ENCODE results near the gene C18orf32.
"Not testable (repeated sequence)": the region's sequence is repeated elsewhere in the genome, so short reads cannot be mapped to it uniquely, and the experiment has no call there.

The C18orf32 gene

DNA sequence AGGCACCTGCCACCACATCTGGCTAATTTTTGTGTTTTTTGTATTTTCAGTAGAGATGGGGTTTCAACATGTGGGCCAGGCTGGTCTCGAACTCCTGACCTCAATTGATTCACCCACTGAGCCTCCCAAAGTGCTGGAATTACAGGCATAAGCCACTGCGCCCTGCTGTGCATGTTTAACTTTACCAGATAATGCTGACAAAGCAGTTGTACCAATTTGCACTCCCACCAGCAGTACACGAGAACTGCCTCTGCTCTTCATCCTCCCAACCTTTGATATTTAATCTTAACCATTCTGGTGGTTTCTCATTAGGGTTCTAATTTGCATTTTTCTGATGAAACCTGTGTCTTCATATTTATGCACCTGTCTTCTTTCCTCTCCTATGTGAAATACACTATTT is 14.6 kb downstream of the C18orf32 start:
- no peak for DNase-seq (ENCODE audit: low read depth in 1 of 2, low spot score in 1 of 2)

DNA sequence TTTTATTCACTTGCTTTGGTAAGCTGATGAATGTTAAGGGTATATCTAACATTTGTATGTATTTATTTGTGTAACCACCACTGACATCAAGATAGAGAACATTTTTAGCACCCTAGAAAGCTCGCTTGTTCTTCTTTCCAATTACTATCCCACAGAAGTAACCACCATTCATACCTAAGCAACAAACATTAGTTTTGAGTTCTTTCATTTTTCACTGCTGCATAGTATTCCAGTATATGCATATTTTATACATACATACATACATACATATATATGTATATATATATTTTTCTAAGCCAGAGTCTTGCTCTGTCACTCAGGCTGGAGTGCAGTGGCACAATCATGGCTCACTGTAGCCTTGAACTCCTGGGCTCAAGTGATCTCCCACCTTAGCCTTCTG is 15.5 kb downstream of the C18orf32 start:
- no peak for DNase-seq (ENCODE audit: low read depth in 1 of 2, low spot score in 1 of 2)

DNA sequence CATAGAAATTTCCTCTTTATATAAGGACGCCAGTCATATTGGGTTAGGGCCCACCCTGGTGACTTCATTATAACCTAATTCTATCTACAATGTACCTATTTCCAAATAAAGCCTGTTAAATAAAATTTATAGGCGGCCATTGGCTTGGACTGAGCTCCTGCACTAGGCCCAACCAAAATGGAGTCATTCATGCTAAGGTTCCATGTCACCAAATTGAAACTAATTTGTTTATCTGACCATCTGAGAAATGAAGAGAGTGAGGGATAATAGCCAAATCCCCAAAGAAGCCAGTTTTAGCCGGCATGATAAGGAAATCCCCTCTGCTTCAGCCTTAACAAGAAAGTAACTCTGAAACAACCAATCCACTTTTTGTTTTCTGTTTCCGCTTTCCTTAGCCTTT is 19.4 kb downstream of the C18orf32 start:
- no peak for DNase-seq (ENCODE audit: low read depth in 1 of 2, low spot score in 1 of 2)

DNA sequence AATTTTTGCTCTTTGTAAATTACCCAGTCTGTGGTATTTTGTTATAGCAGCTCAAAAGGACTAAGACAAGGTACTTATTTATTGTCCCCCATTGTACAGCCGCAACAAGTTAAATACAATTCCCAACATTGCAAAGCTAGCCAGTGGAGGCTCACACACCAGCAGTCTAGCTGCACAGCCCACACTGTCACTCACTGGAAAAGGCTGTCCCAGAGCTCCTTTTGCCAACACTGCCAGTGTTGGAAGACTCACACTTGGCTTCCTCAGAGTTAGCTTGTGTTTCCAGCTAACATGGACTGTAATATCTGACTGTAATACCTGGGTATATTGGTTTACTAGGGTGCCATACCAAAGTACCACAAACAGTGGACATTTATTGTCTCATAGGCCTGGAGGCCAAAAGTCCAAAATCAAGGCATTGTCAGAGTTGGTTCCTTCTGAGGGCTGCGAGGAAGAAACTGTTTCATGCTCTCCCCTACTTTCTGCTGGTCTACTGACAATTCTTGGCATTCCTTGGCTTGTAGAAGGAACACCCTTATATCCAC is 19.9 kb downstream of the C18orf32 start:
- no peak for DNase-seq (ENCODE audit: low read depth in 1 of 2, low spot score in 1 of 2)

DNA sequence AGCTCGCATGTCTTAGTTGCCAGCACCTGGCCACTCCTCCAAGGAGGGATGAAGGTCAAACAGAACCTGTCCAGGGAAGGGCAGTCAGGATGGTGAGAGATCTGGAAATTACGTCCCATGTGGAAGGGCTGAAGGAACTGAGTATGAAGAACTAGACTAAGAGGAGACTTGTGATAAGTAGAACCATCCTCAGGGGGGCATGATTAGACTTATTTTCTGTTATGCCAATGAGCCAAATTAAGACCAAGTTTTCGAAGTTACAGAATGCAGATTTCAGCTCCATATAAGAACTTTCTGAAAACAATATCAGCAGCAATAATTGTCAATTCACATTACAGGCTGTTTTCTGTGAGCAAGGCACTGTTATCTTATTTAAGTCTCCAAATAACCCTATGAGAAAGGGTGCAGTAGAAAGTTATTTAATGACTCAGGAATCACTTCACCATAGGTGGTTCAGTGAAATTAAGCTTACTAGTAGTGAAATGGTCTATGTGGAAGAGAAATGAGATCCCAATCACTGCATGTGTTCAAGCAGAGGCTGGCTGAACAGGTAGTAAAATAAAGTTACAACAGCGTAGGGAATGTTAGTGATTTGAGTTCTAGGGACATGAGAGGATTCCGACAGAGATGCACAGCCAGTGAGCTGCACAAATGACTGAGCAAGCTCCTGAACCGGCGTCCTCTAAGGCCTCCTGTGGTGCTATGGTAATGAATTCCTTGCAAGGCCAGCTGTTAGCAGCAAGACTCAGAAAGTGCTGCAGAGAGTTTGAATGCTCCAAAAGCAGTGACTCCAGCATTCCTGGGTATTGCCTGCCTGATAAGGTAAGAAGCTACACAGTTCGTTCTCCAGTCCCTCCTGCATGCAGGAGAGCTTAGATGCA is 22.1 kb downstream of the C18orf32 start:
- DNase-seq (ENCODE audit: low read depth in 1 of 2, low spot score in 1 of 2), result no peak

DNA sequence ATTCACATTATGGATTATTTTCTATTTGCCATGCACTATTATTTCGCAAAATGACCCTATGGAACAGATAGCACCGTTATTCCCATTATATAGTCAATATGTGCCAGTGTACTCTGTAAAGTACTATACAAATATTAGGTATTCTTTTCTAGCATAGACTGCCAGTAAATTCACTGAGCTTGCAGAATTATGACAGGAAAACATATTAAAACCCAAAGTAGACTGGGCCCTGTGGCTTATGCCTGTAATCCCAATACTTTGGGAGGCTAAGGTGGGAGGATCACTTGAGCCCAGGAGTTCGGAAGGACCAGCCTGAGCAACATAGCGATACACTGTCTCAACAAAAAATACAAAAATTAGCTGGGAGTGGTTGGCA is 25.4 kb downstream of the C18orf32 start:
- no peak for DNase-seq (ENCODE audit: low read depth in 1 of 2, low spot score in 1 of 2)

DNA sequence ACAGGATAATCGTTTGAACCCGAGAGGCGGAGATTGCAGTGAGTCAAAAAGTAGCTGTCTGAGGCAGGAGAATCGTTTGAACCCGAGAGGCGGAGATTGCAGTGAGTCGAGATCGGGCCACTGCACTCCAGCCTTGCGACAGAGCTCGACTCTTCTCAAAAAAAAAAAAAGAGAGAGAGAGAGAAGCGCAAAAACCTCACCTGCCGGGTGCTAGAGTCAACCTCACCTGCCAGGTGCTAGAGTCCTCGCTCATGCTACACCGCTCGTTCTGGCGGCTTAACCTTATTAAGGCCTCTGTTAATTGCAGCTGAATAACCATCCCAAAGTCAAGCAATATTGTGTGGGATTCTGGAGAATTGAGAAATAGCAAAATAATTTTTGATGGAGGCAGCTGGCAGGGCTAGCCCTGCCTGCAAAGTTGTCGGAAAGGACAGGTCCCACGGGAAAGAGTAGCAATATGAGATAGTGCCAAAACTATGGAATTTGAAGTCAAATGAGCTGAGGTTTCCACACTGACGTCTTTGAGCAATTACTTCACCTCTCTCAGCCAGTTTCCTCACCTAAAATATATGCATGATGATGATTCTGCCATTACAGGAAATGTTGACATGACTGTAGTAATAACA is 25.9 kb downstream of the C18orf32 start:
- DNase-seq (ENCODE audit: low read depth in 1 of 2, low spot score in 1 of 2), result no peak

DNA sequence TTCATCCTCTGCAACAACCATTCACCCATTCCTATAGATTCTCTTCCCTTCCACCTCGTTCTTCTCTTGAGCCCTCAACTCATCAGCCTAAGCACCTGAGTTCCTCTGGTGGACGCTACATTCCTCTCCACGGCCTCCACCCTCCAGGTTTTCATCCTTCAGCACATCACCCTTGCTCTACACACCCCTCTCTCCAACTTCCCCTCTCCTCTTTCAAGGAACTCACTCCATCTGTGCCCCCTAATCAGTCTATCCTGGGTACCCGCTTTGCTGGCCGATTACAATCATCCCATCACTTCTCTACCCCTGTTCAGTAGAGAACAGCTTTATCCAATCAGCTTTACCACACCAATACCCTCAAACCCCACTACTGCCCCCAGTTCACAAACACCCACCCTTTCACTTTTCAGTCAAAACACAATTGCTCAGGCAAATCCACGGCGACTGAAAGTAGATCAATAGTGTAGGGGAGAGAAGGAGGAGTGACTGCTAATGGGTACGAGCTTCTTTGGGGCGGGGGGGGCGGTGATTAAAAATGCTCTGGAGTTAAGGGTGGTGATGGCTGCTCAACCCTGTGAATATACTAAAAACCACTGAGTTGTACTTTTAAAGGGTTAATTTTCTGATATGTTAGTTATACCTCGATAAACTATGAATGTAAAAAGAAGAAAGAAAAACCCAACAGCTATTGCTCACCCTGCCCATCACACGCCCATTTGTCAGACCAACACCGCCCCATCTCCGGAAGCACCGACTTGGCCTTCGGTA is 27.4 kb downstream of the C18orf32 start:
- DNase-seq (ENCODE audit: low read depth in 1 of 2, low spot score in 1 of 2), result no peak

DNA sequence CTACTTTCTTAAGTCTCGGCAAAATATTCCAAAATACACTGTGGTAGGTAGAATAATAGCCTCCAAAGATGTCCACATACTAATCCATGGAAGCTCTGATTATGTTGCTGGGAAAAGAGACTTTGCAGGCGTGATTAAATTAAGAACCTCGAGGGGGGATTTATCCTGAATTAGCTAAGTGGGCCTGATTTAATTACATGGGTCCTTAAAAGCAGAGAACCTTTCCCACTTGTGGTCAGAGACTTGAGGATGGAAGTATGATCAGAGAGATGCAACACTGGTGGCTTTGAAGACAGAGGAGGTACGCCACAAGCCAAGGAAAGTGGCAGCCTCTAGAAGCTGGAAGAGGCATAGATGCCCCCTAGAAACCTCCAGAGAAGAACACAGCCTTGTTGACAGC is 29.4 kb downstream of the C18orf32 start:
- no peak for DNase-seq (ENCODE audit: low read depth in 1 of 2, low spot score in 1 of 2)

DNA sequence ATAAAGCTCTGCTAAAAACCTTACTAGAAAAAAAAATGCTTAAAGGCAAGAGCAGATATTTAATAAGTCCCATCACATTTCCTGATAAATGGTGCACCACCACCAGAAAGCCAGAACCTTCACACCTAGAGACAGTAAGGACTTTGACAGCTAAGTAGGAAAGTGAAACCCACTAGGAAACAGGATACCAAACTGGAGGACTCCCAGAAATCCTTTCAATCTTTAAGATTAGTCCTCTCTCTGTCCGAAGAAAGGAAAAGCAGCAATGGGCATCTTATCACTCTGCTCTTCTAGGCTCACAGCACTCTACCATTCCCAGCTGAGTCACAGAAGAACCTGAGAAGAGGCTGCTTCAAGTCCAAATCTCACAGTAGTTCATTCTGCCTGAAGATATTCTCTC is 30.2 kb downstream of the C18orf32 start:
- DNase-seq (ENCODE audit: low read depth in 1 of 2, low spot score in 1 of 2), result no peak

DNA sequence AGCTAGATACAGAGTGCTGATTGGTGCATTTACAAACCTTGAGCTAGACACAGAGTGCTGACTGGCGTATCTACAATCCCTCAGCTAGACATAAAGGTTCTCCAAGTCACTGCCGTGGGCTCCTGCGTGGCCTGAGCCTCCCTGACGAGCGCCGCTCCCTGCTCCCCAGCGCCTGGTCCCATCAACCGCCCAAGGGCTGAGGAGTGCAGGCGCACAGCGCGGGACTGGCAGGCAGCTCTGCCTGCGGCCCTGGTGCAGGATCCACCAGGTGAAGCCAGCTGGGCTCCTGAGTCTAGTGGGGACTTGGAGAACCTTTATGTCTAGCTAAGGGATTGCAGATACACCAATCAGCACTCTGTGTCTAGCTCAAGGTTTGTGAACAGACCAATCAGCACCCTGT is 34.5 kb downstream of the C18orf32 start:
- not testable (repeated sequence) for DNase-seq (ENCODE audit: low read depth in 1 of 2, low spot score in 1 of 2)

DNA sequence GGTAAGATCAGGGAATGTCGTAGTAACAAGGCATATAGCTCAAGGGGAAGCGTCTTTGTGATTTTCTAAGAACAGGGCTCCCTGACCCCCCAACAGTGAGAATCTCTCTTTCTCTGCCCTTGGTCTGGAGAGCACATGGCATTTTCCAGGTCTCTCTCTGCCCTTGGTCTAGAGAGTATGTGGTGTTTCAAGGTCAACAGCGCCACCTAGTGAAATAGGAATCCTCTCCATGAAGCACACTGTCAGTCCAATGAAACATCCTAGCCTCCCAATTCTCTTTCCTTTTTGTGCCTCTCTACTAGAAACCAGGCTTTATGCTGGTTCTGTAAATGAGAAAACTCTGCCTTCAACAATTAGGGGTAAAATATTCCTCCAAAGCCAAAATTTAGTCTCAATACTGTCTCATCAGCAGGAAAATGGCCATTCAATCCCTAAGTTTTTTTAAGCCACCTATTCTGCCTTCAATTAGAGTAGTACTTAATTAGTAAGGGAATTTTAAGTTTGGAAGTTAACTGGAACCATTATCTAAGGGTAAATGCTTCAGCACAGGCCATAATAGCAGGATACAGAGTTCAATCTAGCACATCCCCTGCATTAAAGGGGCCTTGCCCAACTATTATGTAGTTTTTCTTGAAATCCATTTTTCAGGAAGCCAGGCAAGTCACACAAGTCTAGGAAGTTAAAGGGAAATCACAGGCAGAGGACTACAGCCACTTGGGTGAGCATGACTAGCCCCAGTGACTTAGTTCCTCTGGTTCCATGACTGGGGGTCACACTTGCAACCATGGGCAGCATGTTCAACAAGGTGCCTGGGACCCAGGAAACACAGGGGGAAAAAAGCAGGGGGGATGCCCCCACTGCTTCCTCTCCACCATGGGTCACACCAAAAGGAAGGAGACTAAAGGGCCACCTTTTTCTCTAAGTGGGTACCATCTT is 39.0 kb downstream of the C18orf32 start:
- no peak for DNase-seq (ENCODE audit: low read depth in 1 of 2, low spot score in 1 of 2)

DNA sequence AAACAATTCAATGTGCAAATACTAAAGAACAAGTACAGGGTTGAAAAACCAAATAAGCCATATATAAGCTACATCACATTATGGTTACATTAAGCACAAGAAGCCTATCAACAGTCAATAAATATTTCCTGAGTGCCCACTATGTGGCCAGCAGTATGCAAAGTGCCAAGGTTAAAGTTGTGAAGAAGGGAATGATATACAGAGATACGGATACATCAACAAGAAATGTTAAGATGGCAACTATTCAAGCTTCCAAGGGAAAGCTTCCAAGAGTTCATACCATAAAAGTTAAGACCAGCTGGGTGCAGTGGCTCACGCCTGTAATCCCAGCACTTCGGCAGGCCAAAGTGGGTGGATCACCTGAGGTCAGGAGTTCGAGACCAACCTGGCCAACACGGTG is 40.6 kb downstream of the C18orf32 start:
- no peak for DNase-seq (ENCODE audit: low read depth in 1 of 2, low spot score in 1 of 2)

DNA sequence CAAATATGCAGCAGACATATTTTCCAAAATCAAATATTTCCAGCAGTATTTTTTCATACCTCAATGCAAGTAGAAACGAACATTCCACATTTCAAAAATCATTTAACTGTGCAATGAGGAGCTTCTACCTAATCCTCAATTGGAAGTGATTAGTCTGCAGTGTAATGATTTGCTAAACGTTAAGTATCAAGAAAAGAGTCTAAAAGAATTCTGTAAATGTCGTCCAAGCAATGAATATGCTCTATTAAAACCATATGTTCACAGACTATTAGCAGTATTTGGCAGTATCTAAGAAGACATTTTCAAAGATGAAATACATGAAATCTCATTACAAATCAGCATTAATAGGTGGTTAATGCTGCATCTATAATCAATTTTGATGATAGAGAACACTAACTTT is 42.5 kb downstream of the C18orf32 start:
- DNase-seq (ENCODE audit: low read depth in 1 of 2, low spot score in 1 of 2), result no peak

DNA sequence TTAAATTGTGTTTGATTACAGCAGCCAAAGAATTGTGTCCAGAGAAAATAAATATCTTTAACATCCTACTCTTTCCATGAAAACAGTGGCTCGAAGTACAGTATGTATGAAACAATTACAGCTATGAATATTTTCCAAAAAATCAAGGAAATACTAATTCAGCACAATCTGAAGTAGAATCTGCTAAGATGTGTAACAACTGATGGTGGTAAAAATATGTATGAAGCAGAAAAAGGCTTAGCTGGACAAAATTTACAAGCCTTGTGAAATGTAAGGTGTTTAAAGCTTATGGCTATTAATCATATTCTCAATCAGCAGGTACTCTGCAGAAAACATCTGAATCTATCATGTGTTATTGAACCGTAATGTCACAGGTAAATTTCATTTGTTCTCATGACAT is 43.2 kb downstream of the C18orf32 start:
- DNase-seq (ENCODE audit: low read depth in 1 of 2, low spot score in 1 of 2), result no peak

DNA sequence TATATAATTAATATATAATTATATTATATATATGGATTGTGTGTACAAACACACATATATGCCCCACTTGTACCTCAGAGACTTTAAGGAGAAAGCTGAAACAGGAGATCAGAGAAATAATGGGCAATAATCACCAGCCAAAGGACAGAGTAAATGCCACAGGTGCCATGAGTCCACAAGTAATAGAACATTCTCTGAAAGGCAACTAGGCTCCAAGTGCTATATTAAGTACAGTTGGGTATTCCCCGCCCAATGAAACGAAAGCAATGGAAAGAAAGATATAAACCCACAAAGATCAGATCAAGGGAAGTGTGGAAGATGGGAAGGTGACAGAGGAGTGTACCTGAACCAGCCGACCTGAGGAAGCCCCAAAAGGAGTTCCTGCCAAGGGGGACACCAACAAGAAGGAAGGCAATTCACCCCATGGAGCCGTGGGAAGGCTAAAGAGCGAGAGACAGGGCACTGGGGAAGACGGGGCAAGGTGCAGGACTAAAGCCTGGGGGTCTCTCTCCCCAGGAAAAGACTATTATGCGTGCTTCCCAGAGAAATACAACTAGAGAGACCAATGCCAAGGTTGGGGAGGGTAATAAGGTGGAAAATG is 45.6 kb downstream of the C18orf32 start:
- no peak for DNase-seq (ENCODE audit: low read depth in 1 of 2, low spot score in 1 of 2)

DNA sequence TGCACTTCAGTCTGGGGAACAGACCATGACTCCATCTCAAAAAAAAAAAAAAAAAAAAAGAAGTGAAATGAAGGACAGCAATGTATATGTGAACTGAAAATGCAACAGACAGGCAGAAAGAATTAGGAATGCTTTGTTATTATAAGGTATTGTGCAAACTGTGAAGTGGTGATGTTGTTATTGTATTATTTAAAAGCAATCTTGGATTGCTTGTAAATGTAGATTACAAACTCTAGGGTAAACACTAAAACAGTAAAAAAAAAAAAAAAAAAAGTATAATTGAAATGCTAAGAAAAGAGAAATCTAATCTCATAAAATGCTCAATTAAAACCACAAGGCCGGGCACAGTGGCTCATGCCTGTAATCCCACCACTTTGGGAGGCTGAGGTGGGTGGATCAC is 51.9 kb downstream of the C18orf32 start:
- DNase-seq (ENCODE audit: low read depth in 1 of 2, low spot score in 1 of 2), result no peak

DNA sequence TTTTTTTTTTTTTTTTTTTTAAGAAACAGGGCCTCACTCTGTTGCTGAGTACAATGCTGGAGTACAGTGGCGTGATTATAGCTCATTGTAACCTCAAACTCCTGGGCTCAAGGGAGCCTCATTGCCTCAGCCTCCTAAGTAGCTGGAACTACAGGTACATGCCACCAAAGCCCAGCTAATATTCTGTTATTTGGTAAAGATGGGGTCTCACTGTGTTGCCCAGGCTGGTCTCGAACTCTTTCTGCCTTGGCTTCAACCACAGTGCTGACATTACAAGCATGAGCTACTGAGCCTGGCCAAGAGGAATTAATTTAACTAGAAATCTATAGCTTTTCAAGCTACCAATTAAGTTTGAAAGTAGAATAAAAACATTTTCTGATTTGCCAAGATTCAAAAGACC is 54.4 kb downstream of the C18orf32 start:
- no peak for DNase-seq (ENCODE audit: low read depth in 1 of 2, low spot score in 1 of 2)

DNA sequence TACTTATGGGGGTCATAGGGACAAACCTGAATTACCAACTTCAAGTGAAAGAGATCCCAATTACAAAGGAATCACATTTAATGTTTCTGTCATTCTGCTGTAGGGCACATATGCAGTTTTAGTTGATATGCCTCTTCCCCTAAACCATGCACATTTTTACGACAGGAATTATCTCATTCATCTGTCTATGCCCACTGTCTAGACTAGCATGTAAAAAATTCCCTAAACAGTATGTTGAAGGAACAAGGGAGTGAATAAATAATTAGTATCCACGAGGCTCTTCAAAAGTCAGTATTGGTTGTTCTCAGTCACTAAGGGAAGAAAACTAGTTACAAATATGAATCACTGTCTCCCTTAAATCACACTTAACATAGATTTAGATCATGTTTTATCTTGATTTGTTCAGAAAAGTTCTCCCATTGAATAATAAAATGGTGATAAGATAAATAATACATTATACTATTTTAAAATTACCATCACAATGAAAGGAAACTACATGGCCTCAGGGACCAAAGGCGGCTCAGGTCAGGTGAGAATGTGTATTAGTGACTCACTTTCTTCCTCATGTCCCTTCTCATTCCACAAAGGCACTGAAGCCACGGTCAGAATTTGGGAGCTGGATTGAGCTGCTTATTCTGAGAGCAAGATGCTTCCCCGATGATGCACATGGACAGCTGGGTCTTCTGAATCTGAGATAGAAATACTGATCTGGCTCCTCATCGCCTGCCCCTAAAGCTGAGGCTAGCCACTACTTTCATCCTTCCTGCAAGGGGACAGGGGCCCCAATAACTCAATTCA is 55.7 kb downstream of the C18orf32 start:
- DNase-seq (ENCODE audit: low read depth in 1 of 2, low spot score in 1 of 2), result no peak

Data from activated T-helper 1 cell treated with anti-CD3 and anti-CD28 coated beads, Interleukin-2, amount 50 U/mL, for 16 hours (primary cell).